ENCODE data around the gene MOB3A.

GRCh38 chr19:2084993-2085720 lies 11.0 kb downstream of the MOB3A start:
- no peak for TF ChIP-seq CTCF (conservative IDR thresholded peaks at IDR 0.05; ENCODE audit: low read length)
- TF ChIP-seq EZH2phosphoT487 (IDR thresholded peaks at IDR 0.05; ENCODE audit: borderline replicate concordance), result no peak

All from Loucy (cell line).